ENCODE measurements around the gene KRTAP2-4. TPM values are rescaled to one million over a fixed set of nuclear protein-coding genes. Genes with fewer than 3 reads are reported as not detected.
"Not testable (repeated sequence)": the region's sequence is repeated elsewhere in the genome, so short reads cannot be mapped to it uniquely, and the experiment has no call there.

KRTAP2-4 gene
- total and polyA plus RNA-seq, 2 of the 13 experiments (the other 11 are each of a cell fraction or from before 2014, with no cell fraction given) = not detected

DNA sequence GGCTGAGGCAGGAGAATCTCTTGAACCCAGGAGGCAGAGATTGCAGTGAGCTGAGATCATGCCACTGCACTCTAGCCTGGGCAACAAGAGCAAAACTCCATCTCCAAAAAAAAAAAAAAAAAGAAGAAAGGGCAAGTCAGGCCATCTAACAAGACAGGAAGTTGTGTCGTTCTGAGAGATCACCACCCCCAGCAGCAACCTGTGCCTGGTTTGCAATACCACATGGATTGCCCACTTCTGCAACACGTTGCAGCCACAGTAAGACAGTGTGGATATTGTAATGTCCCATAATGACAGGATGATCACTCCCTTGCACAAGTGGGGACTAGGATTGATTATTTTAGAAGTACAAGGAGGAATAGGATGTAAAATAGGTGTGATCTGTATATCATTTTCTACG is 3.4 kb upstream of the KRTAP2-4 start:
- CTCF ChIA-PET (ENCODE audit: low intra/inter-chr PET ratio, low total read pairs) = no interaction called here
- intact Hi-C loops (cut with micrococcal nuclease; ENCODE audit: unreplicated experiment) = no loop called here
- WGBS (ENCODE audit: low lambda C conversion rate) = 52% methylated on average over 3 of the region's 3 CpGs

DNA sequence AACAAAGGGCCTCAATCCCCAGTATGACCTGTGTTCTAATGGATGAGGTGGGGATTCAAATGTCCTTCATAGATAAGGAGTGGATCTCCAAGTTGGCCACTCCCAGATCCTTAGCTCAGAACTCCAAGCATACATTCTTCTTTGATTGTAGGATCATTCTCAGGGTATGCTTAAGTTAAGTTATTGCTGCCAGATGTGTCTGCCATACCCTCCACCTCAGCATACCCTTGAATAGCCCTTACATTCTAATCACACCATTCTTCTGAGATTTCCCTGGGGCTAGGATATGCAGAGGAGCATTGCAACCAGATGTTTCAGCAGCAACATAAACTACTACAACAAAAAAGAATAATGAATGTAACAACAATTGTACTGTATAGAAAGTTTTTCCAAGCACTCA is 1.6 kb upstream of the KRTAP2-4 start:
- TF ChIP-seq ELF4 (CRISPR knock-in tag; IDR thresholded peaks at IDR 0.05; ENCODE audit: borderline replicate concordance) = no peak
- H3K4me2 ChIP-seq (ENCODE audit: low read depth, low read length) = no peak overlapping the region
- no peak overlapping the region for H3K27ac ChIP-seq (ENCODE audit: extremely low read length, insufficient read depth, low read length)
- no peaks in the 10 kb centered on the region for H4K20me1 ChIP-seq (ENCODE audit: insufficient read depth, low read length)
- H2AFZ ChIP-seq (ENCODE audit: low read length) = no peak overlapping the region
- H3K4me1 ChIP-seq (ENCODE audit: insufficient read depth, low read length) = peaks cover 12% of the 10 kb centered on the region
- in situ Hi-C loops (cut with HindIII; ENCODE audit: extremely low pct_ligation_motif_present, low pct_unique_long_range_greater_than_20kb) (no loop called here), intact Hi-C loops (cut with micrococcal nuclease; ENCODE audit: unreplicated experiment) (no loop called here)
- H3K79me2 ChIP-seq (ENCODE audit: insufficient read depth, low read length) = no peaks in the 10 kb centered on the region
- H3K9me3 ChIP-seq (ENCODE audit: low read length) = no peaks in the 10 kb centered on the region
- ATAC-seq (no peak), FAIRE-seq (no peak), DNase-seq (ENCODE audit: low spot score) (no peak)
- no peaks in the 10 kb centered on the region for H3K36me3 ChIP-seq (replicated peaks in 1 of 2; ENCODE audit: control insufficient read depth in 1 of 2, insufficient read depth in 2 of 2, low read length in 2 of 2)
- BruUV-seq (replicated peaks) = no TSS peak
- POLR2A ChIA-PET = no interaction called here
- CTCF ChIA-PET (ENCODE audit: low intra/inter-chr PET ratio, low total read pairs) = no interaction called here
- H3K27me3 ChIP-seq (ENCODE audit: control insufficient read depth in 1 of 2, insufficient read depth in 2 of 2, low read length in 2 of 2) = no peaks in the 10 kb centered on the region
- no peak overlapping the region for H3K4me3 ChIP-seq (replicated peaks in 1 of 3; ENCODE audit: insufficient read depth in 1 of 3, low read depth in 2 of 3, low read length in 3 of 3)
- H3K9ac ChIP-seq (ENCODE audit: insufficient read depth, low read depth, low read length) = no peak overlapping the region

More for the DNA sequence above, 3.4 kb upstream of the KRTAP2-4 start:
- POLR2A ChIA-PET = no interaction called here
- no peak for ATAC-seq
- no peaks in the 10 kb centered on the region for H3K9me3 ChIP-seq (ENCODE audit: low read length)
- no peak for DNase-seq (ENCODE audit: low spot score)
- in situ Hi-C loops (cut with HindIII; ENCODE audit: extremely low pct_ligation_motif_present, low pct_unique_long_range_greater_than_20kb) = no loop called here
- no peak overlapping the region for H3K27ac ChIP-seq (ENCODE audit: extremely low read length, insufficient read depth, low read length)
- H3K4me2 ChIP-seq (ENCODE audit: low read depth, low read length) = no peak overlapping the region
- H4K20me1 ChIP-seq (ENCODE audit: insufficient read depth, low read length) = no peaks in the 10 kb centered on the region
- no peak for FAIRE-seq
- H3K4me1 ChIP-seq (ENCODE audit: insufficient read depth, low read length) = no peaks in the 10 kb centered on the region; the same call in 1 of the 2 replicates
- TF ChIP-seq SAP130 (CRISPR knock-in tag; IDR thresholded peaks at IDR 0.05; ENCODE audit: low read depth) = no peak
- TF ChIP-seq, protein P1, sequence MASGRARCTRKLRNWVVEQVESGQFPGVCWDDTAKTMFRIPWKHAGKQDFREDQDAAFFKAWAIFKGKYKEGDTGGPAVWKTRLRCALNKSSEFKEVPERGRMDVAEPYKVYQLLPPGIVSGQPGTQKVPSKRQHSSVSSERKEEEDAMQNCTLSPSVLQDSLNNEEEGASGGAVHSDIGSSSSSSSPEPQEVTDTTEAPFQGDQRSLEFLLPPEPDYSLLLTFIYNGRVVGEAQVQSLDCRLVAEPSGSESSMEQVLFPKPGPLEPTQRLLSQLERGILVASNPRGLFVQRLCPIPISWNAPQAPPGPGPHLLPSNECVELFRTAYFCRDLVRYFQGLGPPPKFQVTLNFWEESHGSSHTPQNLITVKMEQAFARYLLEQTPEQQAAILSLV (CRISPR knock-in tag; IDR thresholded peaks at IDR 0.05; ENCODE audit: borderline replicate concordance) = no peak
- no peak for TF ChIP-seq ZNF570 (CRISPR knock-in tag; IDR thresholded peaks at IDR 0.05; ENCODE audit: borderline replicate concordance)
- TF ChIP-seq FOXO1 (CRISPR knock-in tag; IDR thresholded peaks at IDR 0.05) = no peak
- no peak for TF ChIP-seq ZNF550 (CRISPR knock-in tag; IDR thresholded peaks at IDR 0.05; ENCODE audit: borderline replicate concordance)
- TF ChIP-seq PHF8 (CRISPR knock-in tag; IDR thresholded peaks at IDR 0.05) = no peak
- TF ChIP-seq HDAC6 (IDR thresholded peaks at IDR 0.05; ENCODE audit: low read depth, low read length) = no peak
- no peak for TF ChIP-seq HNRNPLL (IDR thresholded peaks at IDR 0.05; ENCODE audit: low read depth, low read length, poor library complexity, severe bottlenecking)
- no peak for TF ChIP-seq RARG (CRISPR knock-in tag; IDR thresholded peaks at IDR 0.05; ENCODE audit: low read depth)
- TF ChIP-seq ELF4 (CRISPR knock-in tag; IDR thresholded peaks at IDR 0.05; ENCODE audit: borderline replicate concordance) = no peak
- TF ChIP-seq MBNL3 (CRISPR knock-in tag; conservative IDR thresholded peaks at IDR 0.05) = no peak
- BruUV-seq (replicated peaks) = no TSS peak
- no peaks in the 10 kb centered on the region for H3K79me2 ChIP-seq (ENCODE audit: insufficient read depth, low read length)
- H3K9ac ChIP-seq (ENCODE audit: insufficient read depth, low read depth, low read length) = no peak overlapping the region
- no peaks in the 10 kb centered on the region for H3K36me3 ChIP-seq (replicated peaks in 1 of 2; ENCODE audit: control insufficient read depth in 1 of 2, insufficient read depth in 2 of 2, low read length in 2 of 2)
- H2AFZ ChIP-seq (ENCODE audit: low read length) = no peak overlapping the region
- no peak overlapping the region for H3K4me3 ChIP-seq (replicated peaks in 1 of 3; ENCODE audit: insufficient read depth in 1 of 3, low read depth in 2 of 3, low read length in 3 of 3)
- no peaks in the 10 kb centered on the region; a peak in 1 of 5 replicates for H3K27me3 ChIP-seq (ENCODE audit: control insufficient read depth in 1 of 2, insufficient read depth in 2 of 2, low read length in 2 of 2)

DNA sequence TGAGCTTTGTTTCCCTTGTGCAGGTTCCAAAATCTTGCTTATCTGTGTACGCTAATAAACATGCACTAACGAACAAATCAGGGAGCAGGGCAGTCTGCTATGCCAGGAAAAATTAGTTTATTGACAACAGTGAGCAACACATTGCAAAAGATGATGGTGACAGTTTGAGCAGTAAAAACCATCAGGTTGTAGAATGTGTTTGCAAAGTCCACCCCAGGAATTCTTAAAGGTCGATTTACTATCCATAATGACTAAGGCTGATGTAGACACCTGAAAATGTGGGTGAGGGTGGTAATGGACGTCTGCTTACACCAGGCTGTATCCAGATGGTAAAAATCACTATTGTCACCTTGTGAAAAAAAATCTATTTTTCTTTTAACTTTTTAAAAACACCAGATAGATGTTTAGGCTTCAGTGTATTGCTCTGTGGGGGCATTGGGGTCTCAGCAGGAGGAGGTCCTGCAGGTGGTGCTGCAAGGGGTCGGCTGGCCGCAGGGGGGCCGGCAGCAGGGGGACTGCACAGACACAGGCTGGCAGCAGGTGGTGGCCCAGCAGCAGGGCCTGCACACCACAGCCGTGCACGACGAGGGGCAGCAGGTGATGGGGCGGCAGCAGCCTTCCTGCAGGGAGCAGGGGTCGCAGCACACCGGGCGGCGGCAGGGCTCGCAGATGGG is 526 bp downstream of the KRTAP2-4 start:
- 74% methylated on average over 7 of the region's 16 CpGs for WGBS (ENCODE audit: low lambda C conversion rate)
- in situ Hi-C loops (cut with HindIII; ENCODE audit: extremely low pct_ligation_motif_present, low pct_unique_long_range_greater_than_20kb); CTCF ChIA-PET (ENCODE audit: low intra/inter-chr PET ratio, low total read pairs); H3K27ac ChIP-seq (ENCODE audit: extremely low read length, insufficient read depth, low read length); FAIRE-seq; BruUV-seq (replicated peaks); H3K4me3 ChIP-seq (replicated peaks in 1 of 3; ENCODE audit: insufficient read depth in 1 of 3, low read depth in 2 of 3, low read length in 3 of 3); H3K36me3 ChIP-seq (replicated peaks in 1 of 2; ENCODE audit: control insufficient read depth in 1 of 2, insufficient read depth in 2 of 2, low read length in 2 of 2); H3K9ac ChIP-seq (ENCODE audit: insufficient read depth, low read depth, low read length); H4K20me1 ChIP-seq (ENCODE audit: insufficient read depth, low read length); H3K27me3 ChIP-seq (ENCODE audit: control insufficient read depth in 1 of 2, insufficient read depth in 2 of 2, low read length in 2 of 2); intact Hi-C loops (cut with micrococcal nuclease; ENCODE audit: unreplicated experiment); H3K79me2 ChIP-seq (ENCODE audit: insufficient read depth, low read length); POLR2A ChIA-PET; H2AFZ ChIP-seq (ENCODE audit: low read length); H3K9me3 ChIP-seq (ENCODE audit: low read length); DNase-seq (ENCODE audit: low spot score); H3K4me2 ChIP-seq (ENCODE audit: low read depth, low read length): not testable (repeated sequence)
- peak; percentile 27; the same call in 1 of the 3 replicates for ATAC-seq
- peaks cover 32% of the 10 kb centered on the region for H3K4me1 ChIP-seq (ENCODE audit: insufficient read depth, low read length)

All from HepG2 (cell line).